Sigmoid colon (tissue), 4 donors: ENCODE results near the gene BCL2A1.

ENCODE experiments used
- CTCF ChIP-seq, 4 experiments: fragments of 450-650 bp in 3 of 4; fragments of 200-600 bp in 1 of 4; IDR thresholded peaks; one replicate each; pipeline ENCODE4 v1.5.1; 2016 to 2019; ENCODE audit warnings: antibody characterized with exemption in 4 of 4, mild to moderate bottlenecking in 3 of 4, moderate library complexity in 2 of 4
- EP300 ChIP-seq, 4 donors: sonication (generic); formaldehyde crosslinking; IDR thresholded peaks; one replicate each; pipeline ENCODE4 v1.6.1; 2017; ENCODE audit warnings: antibody characterized with exemption in 4 of 4
- POLR2A ChIP-seq, 2 donors: fragments of 450-650 bp; IDR thresholded peaks; one replicate each; pipeline ENCODE4 v1.6.1; 2016; ENCODE audit warnings: antibody characterized with exemption in 2 of 2, mild to moderate bottlenecking in 2 of 2, moderate library complexity in 2 of 2
- POLR2AphosphoS5 ChIP-seq, 4 donors: sonication (generic); formaldehyde crosslinking; IDR thresholded peaks; one replicate each; pipeline ENCODE4 v1.6.1; 2017; ENCODE audit warnings: antibody characterized with exemption in 4 of 4

- TF ChIP-seq CTCF (IDR thresholded peaks at IDR 0.05) (no peak), POLR2A (IDR thresholded peaks at IDR 0.05) (no peak), POLR2AphosphoS5 (IDR thresholded peaks at IDR 0.05) (no peak), EP300 (IDR thresholded peaks at IDR 0.05) (no peak)
Measured at GRCh38 chr15:80019168-80019745, 48.3 kb upstream of the BCL2A1 start.
